Epithelial cell of proximal tubule (primary cell): ENCODE measurements around the gene CAMKMT. TPM values are rescaled to one million over a fixed set of nuclear protein-coding genes. Genes with fewer than 3 reads are reported as not detected.

ENCODE experiments used
- DNase-seq: peaks from one replicate; pipeline ENCODE4 v3.0.0-alpha.2; 2011; ENCODE audit warnings: low read depth
- H3K4me3 ChIP-seq: 2 replicates; pipeline ENCODE4 v1.5.1; 2011; ENCODE audit warnings: low read depth, mild to moderate bottlenecking, low read length
- total RNA-seq: library from RNA; depleted of rRNA; stranded (reverse); fragments of >200 nt; gene quantifications from 2 replicates; pipeline ENCODE4 v1.2.3, GENCODE V29; 2015
- TF ChIP-seq, protein P1 (sequence below): conservative IDR thresholded peaks from 2 replicates; pipeline ENCODE4 v1.5.1; 2012; ENCODE audit warnings: low read depth, mild to moderate bottlenecking, low read length

CAMKMT gene
- total RNA-seq, 1 donor from 2014 or later, result 2.4 TPM

DNA sequence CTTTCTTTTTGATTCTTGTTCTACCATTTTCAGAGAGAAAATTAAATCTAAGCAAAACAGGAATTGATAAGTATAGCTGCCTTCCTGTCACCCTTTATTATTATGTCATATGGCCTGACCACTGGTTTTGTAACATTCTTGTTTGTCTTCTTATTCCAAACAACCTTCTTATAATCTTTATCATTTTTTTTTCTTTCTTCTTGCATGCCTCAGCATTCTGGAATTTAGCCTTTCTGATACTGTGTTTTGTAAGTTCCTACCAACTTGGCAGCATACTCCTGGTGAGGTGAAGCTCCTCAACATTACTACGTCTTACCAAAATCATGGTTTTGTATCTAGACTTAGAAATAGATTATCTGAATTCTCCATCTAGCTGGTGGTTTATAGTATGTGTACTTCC, 199.2 kb downstream of the CAMKMT start:
- DNase-seq, result no peak
- TF ChIP-seq, protein P1, sequence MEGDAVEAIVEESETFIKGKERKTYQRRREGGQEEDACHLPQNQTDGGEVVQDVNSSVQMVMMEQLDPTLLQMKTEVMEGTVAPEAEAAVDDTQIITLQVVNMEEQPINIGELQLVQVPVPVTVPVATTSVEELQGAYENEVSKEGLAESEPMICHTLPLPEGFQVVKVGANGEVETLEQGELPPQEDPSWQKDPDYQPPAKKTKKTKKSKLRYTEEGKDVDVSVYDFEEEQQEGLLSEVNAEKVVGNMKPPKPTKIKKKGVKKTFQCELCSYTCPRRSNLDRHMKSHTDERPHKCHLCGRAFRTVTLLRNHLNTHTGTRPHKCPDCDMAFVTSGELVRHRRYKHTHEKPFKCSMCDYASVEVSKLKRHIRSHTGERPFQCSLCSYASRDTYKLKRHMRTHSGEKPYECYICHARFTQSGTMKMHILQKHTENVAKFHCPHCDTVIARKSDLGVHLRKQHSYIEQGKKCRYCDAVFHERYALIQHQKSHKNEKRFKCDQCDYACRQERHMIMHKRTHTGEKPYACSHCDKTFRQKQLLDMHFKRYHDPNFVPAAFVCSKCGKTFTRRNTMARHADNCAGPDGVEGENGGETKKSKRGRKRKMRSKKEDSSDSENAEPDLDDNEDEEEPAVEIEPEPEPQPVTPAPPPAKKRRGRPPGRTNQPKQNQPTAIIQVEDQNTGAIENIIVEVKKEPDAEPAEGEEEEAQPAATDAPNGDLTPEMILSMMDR, result no peak
- H3K4me3 ChIP-seq, result no peak overlapping the region

DNA sequence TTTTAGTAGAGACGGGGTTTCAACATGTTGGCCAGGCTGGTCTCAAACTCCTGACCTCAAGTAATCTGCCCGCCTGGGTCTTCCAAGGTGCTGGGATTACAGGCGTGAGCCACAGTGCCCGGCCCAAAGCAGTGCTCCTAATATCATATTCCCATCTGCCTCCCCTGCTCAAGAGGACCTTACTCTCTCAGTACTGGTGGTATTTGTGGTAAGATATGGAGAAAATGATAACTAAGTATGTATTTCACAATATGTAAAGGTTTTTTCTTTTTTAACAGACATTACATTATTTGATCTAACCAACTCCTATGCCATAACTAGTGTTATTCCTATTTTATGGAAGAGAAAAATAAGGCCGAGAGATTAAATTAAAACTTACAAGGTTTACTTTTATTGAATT, 201.0 kb downstream of the CAMKMT start:
- TF ChIP-seq, protein P1, result no peak
- H3K4me3 ChIP-seq, result no peak overlapping the region
- DNase-seq, result no peak

DNA sequence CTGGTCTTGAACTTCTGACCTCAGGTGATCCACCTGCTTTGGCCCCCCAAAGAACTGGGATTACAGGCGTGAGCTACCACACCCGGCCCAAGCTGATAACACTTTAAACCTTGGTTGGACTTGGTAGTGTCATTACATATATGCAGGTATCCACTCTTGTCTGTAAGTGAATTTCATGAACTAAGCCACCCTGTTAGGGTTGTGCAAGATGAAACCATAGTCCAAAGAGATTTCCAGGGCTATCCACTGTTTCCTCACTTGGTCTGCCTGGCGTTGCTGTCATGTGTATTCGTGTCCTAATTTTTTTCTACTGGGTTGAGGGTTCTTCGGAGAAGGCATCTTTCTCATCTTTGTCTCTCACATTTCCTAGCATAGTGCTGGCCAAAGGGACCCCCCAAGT, 203.0 kb downstream of the CAMKMT start:
- no peak for DNase-seq
- no peak overlapping the region for H3K4me3 ChIP-seq
- TF ChIP-seq, protein P1, result no peak

DNA sequence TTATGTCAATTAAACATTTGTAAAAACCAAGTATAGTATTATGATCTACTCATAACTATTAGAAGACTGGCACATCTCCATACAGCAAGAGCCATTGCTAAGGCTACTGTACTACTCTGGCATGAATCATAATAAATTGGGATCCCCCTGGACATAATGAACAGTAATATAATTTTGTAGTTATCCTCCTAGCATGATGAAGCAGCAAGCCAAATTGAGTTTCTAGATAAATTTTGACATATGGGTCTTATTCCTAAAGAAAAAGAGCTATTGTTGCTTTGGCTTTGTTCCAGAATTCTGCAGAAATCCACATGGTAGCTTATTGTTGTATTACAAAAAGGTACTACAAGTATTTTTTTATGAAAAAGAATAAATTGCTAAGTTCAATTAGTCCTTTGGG, 204.3 kb downstream of the CAMKMT start:
- DNase-seq, result no peak
- TF ChIP-seq, protein P1, result no peak
- H3K4me3 ChIP-seq, result no peak overlapping the region

DNA sequence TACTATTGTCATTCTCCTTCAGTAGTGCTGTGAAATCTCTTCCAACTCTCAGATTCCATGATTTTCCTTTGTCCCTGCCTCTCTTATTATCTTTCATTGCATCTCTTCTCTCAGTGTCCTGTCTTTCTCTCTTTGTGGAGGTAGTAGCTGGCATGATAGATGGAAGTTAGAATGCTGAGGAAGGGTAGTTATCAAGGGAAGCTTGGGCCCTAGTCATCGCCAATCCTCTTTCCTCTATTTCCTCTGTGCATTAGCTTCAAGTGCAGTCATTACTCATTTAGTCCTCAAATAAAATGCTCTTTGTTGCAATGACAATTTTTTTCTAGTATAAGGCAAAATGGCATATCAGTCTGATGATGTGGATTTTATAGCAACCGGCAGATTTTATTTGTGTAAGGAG, 207.7 kb downstream of the CAMKMT start:
- TF ChIP-seq, protein P1, result no peak

DNA sequence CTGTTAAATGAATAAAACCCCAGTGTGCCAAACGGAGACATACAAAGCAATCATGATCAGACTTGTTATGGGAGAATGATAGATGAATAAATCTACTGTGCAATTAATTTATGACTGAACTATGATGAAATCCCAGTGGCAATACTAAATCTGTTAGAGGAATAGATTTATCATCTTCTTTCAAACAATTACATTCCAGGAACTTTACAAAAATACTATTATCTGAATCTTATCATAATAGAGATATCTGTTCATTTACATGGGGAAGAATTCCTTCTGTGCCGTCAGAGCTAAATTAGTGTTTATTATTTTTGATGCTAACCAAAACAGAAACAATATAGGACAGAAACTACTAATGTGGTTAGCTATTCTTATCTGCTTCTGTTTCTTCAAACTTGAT, 208.5 kb downstream of the CAMKMT start:
- H3K4me3 ChIP-seq, result no peak overlapping the region
- TF ChIP-seq, protein P1, result no peak
- DNase-seq, result no peak

More for the DNA sequence above, 207.7 kb downstream of the CAMKMT start:
- H3K4me3 ChIP-seq, result no peak overlapping the region
- DNase-seq, result no peak

DNA sequence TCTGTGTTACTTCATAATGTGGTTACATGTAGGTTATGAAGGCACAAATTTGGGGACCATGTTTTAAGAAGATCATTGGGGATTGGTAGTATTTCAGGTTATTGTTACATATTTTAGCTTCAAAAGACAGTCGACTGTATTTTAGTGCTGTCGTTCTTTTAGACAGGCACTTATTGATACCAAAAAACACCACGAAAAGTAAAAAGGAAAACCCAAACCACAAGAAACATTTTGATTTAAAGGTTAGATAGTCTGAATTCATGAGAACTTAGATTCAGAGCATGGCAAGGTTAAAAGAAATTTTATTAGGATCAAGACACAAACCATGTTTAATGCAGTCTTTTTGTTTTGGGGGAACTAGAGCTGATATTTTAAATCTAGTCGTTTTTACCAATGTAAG, 209.0 kb downstream of the CAMKMT start:
- no peak overlapping the region for H3K4me3 ChIP-seq
- DNase-seq, result no peak
- TF ChIP-seq, protein P1, result no peak
